LNCAP (cell line): ENCODE results near the gene ZNF138.

ENCODE experiments used
- TF ChIP-seq, protein P1 (sequence below): fragments of 450-650 bp; IDR thresholded peaks from 2 replicates; pipeline ENCODE4 v1.5.1; 2017; ENCODE audit warnings: mild to moderate bottlenecking

ZNF138 gene

DNA sequence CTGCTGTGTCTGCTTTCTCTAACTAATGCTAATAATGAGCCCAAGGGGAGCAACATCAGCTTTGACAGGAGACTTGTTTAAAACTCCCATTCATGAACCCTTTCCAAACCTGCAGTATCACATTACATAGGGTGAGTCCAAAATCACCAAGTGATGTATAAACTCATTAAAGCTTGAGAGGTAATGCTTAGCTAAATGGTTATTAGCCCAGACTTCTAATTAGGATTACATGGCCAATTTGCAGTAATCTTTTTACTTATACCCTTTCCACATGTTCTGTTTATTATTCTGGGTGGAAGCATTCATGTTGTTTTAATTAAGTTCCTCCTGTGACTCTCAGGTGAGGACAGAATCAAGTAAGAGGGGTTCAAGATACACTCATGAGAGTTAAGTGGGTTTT, 17.5 kb downstream of the ZNF138 start:
- TF ChIP-seq, protein P1, sequence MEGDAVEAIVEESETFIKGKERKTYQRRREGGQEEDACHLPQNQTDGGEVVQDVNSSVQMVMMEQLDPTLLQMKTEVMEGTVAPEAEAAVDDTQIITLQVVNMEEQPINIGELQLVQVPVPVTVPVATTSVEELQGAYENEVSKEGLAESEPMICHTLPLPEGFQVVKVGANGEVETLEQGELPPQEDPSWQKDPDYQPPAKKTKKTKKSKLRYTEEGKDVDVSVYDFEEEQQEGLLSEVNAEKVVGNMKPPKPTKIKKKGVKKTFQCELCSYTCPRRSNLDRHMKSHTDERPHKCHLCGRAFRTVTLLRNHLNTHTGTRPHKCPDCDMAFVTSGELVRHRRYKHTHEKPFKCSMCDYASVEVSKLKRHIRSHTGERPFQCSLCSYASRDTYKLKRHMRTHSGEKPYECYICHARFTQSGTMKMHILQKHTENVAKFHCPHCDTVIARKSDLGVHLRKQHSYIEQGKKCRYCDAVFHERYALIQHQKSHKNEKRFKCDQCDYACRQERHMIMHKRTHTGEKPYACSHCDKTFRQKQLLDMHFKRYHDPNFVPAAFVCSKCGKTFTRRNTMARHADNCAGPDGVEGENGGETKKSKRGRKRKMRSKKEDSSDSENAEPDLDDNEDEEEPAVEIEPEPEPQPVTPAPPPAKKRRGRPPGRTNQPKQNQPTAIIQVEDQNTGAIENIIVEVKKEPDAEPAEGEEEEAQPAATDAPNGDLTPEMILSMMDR = no peak

DNA sequence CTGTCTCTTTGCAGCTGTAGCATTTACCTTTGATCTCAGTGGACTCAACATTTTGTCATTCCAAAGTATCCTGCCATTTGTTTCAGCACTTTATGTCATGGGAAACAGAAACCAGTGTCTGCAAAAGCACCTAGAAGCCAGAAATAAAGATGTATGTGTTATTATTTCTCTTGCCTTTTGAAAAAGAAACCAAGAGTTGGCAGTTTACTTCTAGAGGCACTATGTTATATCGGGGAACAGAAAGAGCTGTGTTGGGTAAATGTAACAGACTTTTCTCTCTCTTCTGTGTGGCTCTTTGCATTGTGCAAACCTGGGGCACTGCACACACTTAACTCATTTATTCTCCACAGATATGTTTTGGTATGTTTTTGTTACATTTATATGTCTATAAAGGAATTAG, 36.7 kb downstream of the ZNF138 start:
- TF ChIP-seq, protein P1 = no peak

DNA sequence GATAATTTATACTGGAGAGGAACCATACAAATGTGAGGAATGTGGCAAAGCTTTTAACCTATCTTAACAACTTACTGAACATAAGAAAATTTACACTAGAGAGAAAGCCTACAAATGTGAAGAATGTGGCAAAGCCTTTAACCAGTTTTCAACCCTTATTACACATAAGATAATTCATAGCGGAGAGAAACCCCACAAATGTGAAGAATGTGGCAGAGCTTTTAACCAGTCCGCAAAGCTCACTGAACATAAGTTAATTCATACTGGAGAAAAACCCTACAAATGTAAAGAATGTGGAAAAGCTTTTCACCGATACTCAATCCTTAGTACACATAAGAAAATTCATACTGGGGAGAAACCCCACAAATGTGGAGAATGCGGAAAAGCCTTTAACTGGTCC, 37.9 kb downstream of the ZNF138 start:
- TF ChIP-seq, protein P1 = no peak

- TF ChIP-seq, protein P1 = no peak
Observed at GRCh38 chr7:64834989-64835388, 40.8 kb downstream of the ZNF138 start.

GRCh38 chr7:64838691-64839090, 44.5 kb downstream of the ZNF138 start:
- TF ChIP-seq, protein P1 = no peak

GRCh38 chr7:64839910-64840309, 45.7 kb downstream of the ZNF138 start:
- TF ChIP-seq, protein P1 = no peak

- TF ChIP-seq, protein P1 = no peak
Observed at GRCh38 chr7:64849250-64849923, 55.2 kb downstream of the ZNF138 start.
